Neural cell (in vitro differentiated cells): ENCODE measurements around the gene NAMPT. TPM values are rescaled to one million over a fixed set of nuclear protein-coding genes. Genes with fewer than 3 reads are reported as not detected.

Source experiments
- H2AFZ ChIP-seq: fragments of 200-600, 300-800 bp; sonication (generic), shearing (Covaris generic); 2 replicates; pipeline ENCODE4 v1.6.0; 2014; ENCODE audit warnings: low read depth, mild to moderate bottlenecking, antibody characterized with exemption, low read length, moderate library complexity
- H3F3A ChIP-seq: fragments of 200-600 bp; shearing (Covaris generic); 2 replicates; pipeline ENCODE4 v1.6.1; 2016; ENCODE audit warnings: mild to moderate bottlenecking, moderate library complexity, mixed read lengths, antibody characterized with exemption, low read length; ENCODE audit not compliant: insufficient read depth, poor library complexity, severe bottlenecking
- H3K27ac ChIP-seq: fragments of 200-600, 300-800 bp; sonication (generic), shearing (Covaris generic); 2 replicates; pipeline ENCODE4 v1.5.1; 2014; ENCODE audit warnings: mild to moderate bottlenecking, low read length, moderate library complexity
- H3K27me3 ChIP-seq: fragments of 300-800, 200-600 bp; sonication (generic), shearing (Covaris generic); 2 replicates; pipeline ENCODE4 v1.6.0; 2014; ENCODE audit warnings: mild to moderate bottlenecking, low read depth, low read length, moderate library complexity; ENCODE audit not compliant: insufficient read depth
- H3K36me3 ChIP-seq: fragments of 300-800, 200-600 bp; sonication (generic), shearing (Covaris generic); 2 replicates; pipeline ENCODE4 v1.5.1; 2014; ENCODE audit warnings: mild to moderate bottlenecking, antibody characterized with exemption, low read length, moderate library complexity; ENCODE audit not compliant: insufficient read depth
- H3K4me2 ChIP-seq: fragments of 300-800, 200-600 bp; sonication (generic), shearing (Covaris generic); 2 replicates; pipeline ENCODE4 v1.6.0; 2014; ENCODE audit warnings: mild to moderate bottlenecking, low read length
- H3K4me3 ChIP-seq: fragments of 300-800, 200-600 bp; sonication (generic), shearing (Covaris generic); 2 replicates; pipeline ENCODE4 v1.5.1; 2014; ENCODE audit warnings: mild to moderate bottlenecking, low read length, moderate library complexity
- H3K79me2 ChIP-seq: fragments of 200-600 bp; shearing (Covaris generic); replicated peaks from 2 replicates; pipeline ENCODE4 v1.6.0; 2014; ENCODE audit warnings: mild to moderate bottlenecking, low read length, moderate library complexity; ENCODE audit not compliant: insufficient read depth
- H3K9ac ChIP-seq: fragments of 300-800, 200-600 bp; sonication (generic), shearing (Covaris generic); 2 replicates; pipeline ENCODE4 v1.6.1; 2016; ENCODE audit warnings: mild to moderate bottlenecking, low read length, mixed read lengths
- H3K9me2 ChIP-seq: fragments of 200-600 bp; shearing (Covaris generic); 2 replicates; pipeline ENCODE4 v1.6.1; 2016; ENCODE audit warnings: mild to moderate bottlenecking, low read length, mixed read lengths; ENCODE audit not compliant: insufficient read depth
- H3K9me3 ChIP-seq: fragments of 200-600, 300-800 bp; sonication (generic), shearing (Covaris generic); 2 replicates; pipeline ENCODE4 v1.6.1; 2016; ENCODE audit warnings: mild to moderate bottlenecking, mixed run types, low read length, moderate library complexity, mixed read lengths
- H4K20me1 ChIP-seq: fragments of 200-600 bp; shearing (Covaris generic); 2 replicates; pipeline ENCODE4 v1.6.1; 2016; ENCODE audit warnings: mild to moderate bottlenecking, mixed run types; ENCODE audit not compliant: insufficient read depth
- CTCF ChIP-seq: fragments of 450-650 bp; IDR thresholded peaks from 2 replicates; pipeline ENCODE4 v1.5.1; 2014; ENCODE audit warnings: antibody characterized with exemption, mild to moderate bottlenecking, moderate library complexity; ENCODE audit not compliant: poor library complexity, severe bottlenecking
- EP300 ChIP-seq: fragments of 450-650 bp; conservative IDR thresholded peaks from 2 replicates; pipeline ENCODE4 v1.6.1; 2014; ENCODE audit warnings: antibody characterized with exemption, mild to moderate bottlenecking, moderate library complexity; ENCODE audit not compliant: poor library complexity, severe bottlenecking
- EZH2 ChIP-seq: fragments of 200-600, 300-800 bp; shearing (Covaris generic), sonication (generic); IDR thresholded peaks from 2 replicates; pipeline ENCODE4 v1.6.1; 2014; ENCODE audit warnings: antibody characterized with exemption, low read length, borderline replicate concordance, mild to moderate bottlenecking; ENCODE audit not compliant: insufficient read depth, poor library complexity, severe bottlenecking
- MXI1 ChIP-seq: fragments of 450-650 bp; conservative IDR thresholded peaks from 2 replicates; pipeline ENCODE4 v1.6.1; 2014; ENCODE audit warnings: antibody characterized with exemption, mild to moderate bottlenecking; ENCODE audit not compliant: poor library complexity, severe bottlenecking
- POLR2AphosphoS5 ChIP-seq: IDR thresholded peaks from 2 replicates; pipeline ENCODE4 v1.6.1; 2012
- RAD21 ChIP-seq: fragments of 450-650 bp; conservative IDR thresholded peaks from 2 replicates; pipeline ENCODE4 v1.6.1; 2014; ENCODE audit warnings: antibody characterized with exemption, mild to moderate bottlenecking, moderate library complexity
- REST ChIP-seq: IDR thresholded peaks from 2 replicates; pipeline ENCODE4 v1.6.1; 2012; ENCODE audit warnings: borderline replicate concordance
- SMC3 ChIP-seq: fragments of 450-650 bp; conservative IDR thresholded peaks from 2 replicates; pipeline ENCODE4 v1.6.1; 2014; ENCODE audit warnings: antibody characterized with exemption, mild to moderate bottlenecking, moderate library complexity; ENCODE audit not compliant: poor library complexity
- TAF1 ChIP-seq: IDR thresholded peaks from 2 replicates; pipeline ENCODE4 v1.6.1; 2012; ENCODE audit warnings: low read depth
- polyA plus RNA-seq: library from polyadenylated mRNA; depleted of rRNA; stranded (reverse); fragments of >200 nt; gene quantifications from 2 replicates; pipeline ENCODE4 v1.2.3, GENCODE V29; 2014

Gene NAMPT
- polyA plus RNA-seq, 1 donor from 2014 or later, result 34.0 TPM

- Histone ChIP-seq H3K4me3 (no peak overlapping the region), H3K4me2 (no peak overlapping the region), H3K27ac (no peak overlapping the region), H3F3A (no peaks in the 10 kb centered on the region), H2AFZ (no peak overlapping the region), H3K9me2 (no peaks in the 10 kb centered on the region), H3K36me3 (no peaks in the 10 kb centered on the region), H4K20me1 (no peaks in the 10 kb centered on the region), H3K9me3 (no peaks in the 10 kb centered on the region), H3K27me3 (no peaks in the 10 kb centered on the region), H3K9ac (no peak overlapping the region), H3K79me2 (no peaks in the 10 kb centered on the region)
- TF ChIP-seq TAF1 (no peak), REST (no peak), SMC3 (no peak), CTCF (no peak), EZH2 (no peak), MXI1 (no peak)
Observed at GRCh38 chr7:106317971-106318370, 33.2 kb upstream of the NAMPT start.

- Histone ChIP-seq H3K9me3 (no peaks in the 10 kb centered on the region), H3K36me3 (no peaks in the 10 kb centered on the region), H3K4me3 (no peak overlapping the region), H3K4me2 (no peak overlapping the region), H3K27me3 (no peaks in the 10 kb centered on the region), H3F3A (no peaks in the 10 kb centered on the region), H3K9me2 (no peaks in the 10 kb centered on the region), H3K9ac (no peak overlapping the region), H2AFZ (no peak overlapping the region), H4K20me1 (no peaks in the 10 kb centered on the region), H3K27ac (no peak overlapping the region), H3K79me2 (no peaks in the 10 kb centered on the region)
- no peak for TF ChIP-seq EZH2
- TF ChIP-seq MXI1, result no peak
- TF ChIP-seq EP300, result no peak
- no peak for TF ChIP-seq RAD21
- no peak for TF ChIP-seq CTCF
- no peak for TF ChIP-seq REST
- TF ChIP-seq TAF1, result no peak
- no peak for TF ChIP-seq POLR2AphosphoS5
- no peak for TF ChIP-seq SMC3
Observed at GRCh38 chr7:106316947-106317346, 32.2 kb upstream of the NAMPT start.
